22Rv1 (cell line): ENCODE results near the gene IGLL1.
A peak's percentile ranks its signal among the peaks of the same experiment; 100 is the strongest.
"Not testable (repeated sequence)": the region's sequence is repeated elsewhere in the genome, so short reads cannot be mapped to it uniquely, and the experiment has no call there.

Experiments
- H3K27ac ChIP-seq: fragments of 450-650 bp; 2 replicates; pipeline ENCODE4 v1.5.1; 2017
- CTCF ChIP-seq: fragments of 450-650 bp; IDR thresholded peaks from 2 replicates; pipeline ENCODE4 v1.5.1; 2017; ENCODE audit warnings: mild to moderate bottlenecking
- ZFX ChIP-seq: fragments of 450-650 bp; IDR thresholded peaks from 2 replicates; pipeline ENCODE4 v1.6.1; 2017; ENCODE audit warnings: antibody characterized with exemption, borderline replicate concordance

The IGLL1 gene

GRCh38 chr22:23565305-23565914 lies 14.7 kb downstream of the IGLL1 start:
- H3K27ac ChIP-seq: peak overlapping the region; percentile 64
- TF ChIP-seq CTCF (peak; percentile 41), ZFX (no peak)

- no peak overlapping the region for H3K27ac ChIP-seq
- TF ChIP-seq CTCF: no peak
- TF ChIP-seq ZFX: no peak
Observed at GRCh38 chr22:23564276-23564675, 15.8 kb downstream of the IGLL1 start.

DNA sequence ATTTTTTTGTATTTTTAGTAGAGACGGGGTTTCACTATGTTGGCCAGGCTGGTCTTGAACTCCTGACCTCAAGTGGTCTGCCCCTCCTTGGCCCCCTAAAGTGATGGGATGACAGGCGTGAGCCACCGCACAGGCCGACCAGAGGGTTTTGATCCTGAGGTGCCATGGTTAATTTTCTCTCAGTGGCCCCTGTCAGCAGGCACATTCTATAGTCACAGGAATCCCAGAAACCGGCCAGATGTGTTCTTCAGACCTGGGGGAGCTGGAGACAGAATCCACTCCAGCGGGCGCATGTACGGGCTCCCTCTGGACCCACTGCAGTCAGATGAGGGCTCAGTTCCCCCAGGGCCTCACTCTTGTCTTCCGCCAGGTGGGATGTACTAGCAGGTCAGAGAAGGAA lies 17.0 kb downstream of the IGLL1 start:
- no peak for TF ChIP-seq ZFX
- no peak for TF ChIP-seq CTCF
- no peak overlapping the region for H3K27ac ChIP-seq

DNA sequence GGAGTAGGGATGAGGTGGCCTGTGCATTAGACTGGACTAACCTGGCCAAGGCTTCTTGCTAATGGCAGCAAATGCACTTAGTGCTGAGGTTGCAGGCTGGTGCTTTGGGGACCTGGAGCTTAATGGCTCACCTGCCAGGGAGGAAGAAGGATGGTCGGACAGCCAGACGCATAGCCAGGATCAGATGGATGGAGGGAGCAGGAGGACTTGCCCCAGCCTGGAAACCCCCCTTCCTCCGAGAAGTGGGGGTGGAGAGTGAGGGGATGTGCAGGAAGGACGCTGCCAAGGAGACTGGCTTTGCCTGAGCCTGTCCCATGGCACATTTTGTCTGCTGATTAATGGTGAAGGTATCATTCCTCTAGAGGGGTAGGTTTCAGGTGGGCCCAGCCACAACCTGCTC lies 17.9 kb downstream of the IGLL1 start:
- no peak overlapping the region for H3K27ac ChIP-seq
- TF ChIP-seq CTCF: no peak
- TF ChIP-seq ZFX: no peak

GRCh38 chr22:23561025-23561510 lies 19.0 kb downstream of the IGLL1 start:
- not testable (repeated sequence) for H3K27ac ChIP-seq

GRCh38 chr22:23560215-23560614 lies 19.9 kb downstream of the IGLL1 start:
- H3K27ac ChIP-seq: not testable (repeated sequence)

DNA sequence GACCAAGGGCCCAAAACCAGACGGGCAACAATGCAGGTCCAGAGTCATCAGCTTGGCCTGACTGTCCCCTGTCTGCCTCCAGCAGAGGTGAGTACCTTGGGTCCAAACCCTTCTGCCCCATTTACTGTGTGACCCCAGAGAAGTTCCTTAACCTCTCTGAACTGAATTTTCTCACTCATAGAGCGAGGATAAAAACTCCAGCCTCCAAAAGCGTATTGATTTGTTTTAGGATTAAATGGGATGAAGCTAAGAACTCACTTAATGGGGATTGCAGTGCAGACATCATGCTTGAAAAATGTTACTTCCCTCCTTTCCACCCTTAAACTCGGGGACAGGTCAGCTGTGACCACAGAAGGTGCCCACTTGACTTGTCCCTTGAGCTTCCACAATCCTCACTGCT lies 22.6 kb downstream of the IGLL1 start:
- no peak for TF ChIP-seq ZFX
- TF ChIP-seq CTCF: no peak
- H3K27ac ChIP-seq: no peak overlapping the region

GRCh38 chr22:23557036-23557435 lies 23.1 kb downstream of the IGLL1 start:
- no peak overlapping the region for H3K27ac ChIP-seq
- no peak for TF ChIP-seq CTCF
